ENCODE results near the gene ADGRG4.

The ADGRG4 gene

GRCh38 chrX:136344320-136344719, 43.6 kb downstream of the ADGRG4 start:
- Histone ChIP-seq H3K9me3 (ENCODE audit: control insufficient read depth, low read depth, low read length) (peaks cover 22% of the 10 kb centered on the region), H3K9ac (ENCODE audit: low read length) (no peak overlapping the region)

DNA sequence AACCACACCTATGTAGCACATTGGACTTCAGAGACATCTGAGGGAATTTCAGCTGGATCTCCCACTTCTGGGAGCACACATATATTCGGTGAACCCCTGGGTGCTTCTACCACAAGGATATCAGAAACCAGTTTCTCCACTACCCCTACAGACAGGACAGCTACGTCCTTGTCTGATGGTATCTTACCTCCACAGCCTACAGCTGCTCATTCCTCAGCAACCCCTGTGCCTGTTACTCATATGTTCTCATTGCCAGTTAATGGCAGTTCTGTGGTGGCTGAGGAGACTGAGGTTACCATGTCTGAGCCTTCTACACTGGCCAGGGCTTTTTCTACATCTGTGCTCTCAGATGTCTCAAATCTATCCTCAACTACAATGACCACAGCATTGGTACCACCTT, 45.7 kb downstream of the ADGRG4 start:
- Histone ChIP-seq H3K4me1 (ENCODE audit: control insufficient read depth, low read depth, low read length) (no peaks in the 10 kb centered on the region), H3K4me3 (ENCODE audit: low read length) (no peak overlapping the region), H3K27me3 (ENCODE audit: control insufficient read depth, insufficient read depth, low read length) (no peaks in the 10 kb centered on the region), H3K36me3 (ENCODE audit: control insufficient read depth, low read depth, low read length) (no peaks in the 10 kb centered on the region), H3K27ac (ENCODE audit: low read length) (no peak overlapping the region), H3K9me3 (ENCODE audit: control insufficient read depth, low read depth, low read length) (peaks cover 24% of the 10 kb centered on the region), H3K9ac (ENCODE audit: low read length) (no peak overlapping the region)

More at GRCh38 chrX:136344320-136344719, 43.6 kb downstream of the ADGRG4 start:
- Histone ChIP-seq H3K4me1 (ENCODE audit: control insufficient read depth, low read depth, low read length) (no peaks in the 10 kb centered on the region), H3K27me3 (ENCODE audit: control insufficient read depth, insufficient read depth, low read length) (no peaks in the 10 kb centered on the region), H3K4me3 (ENCODE audit: low read length) (no peak overlapping the region), H3K36me3 (ENCODE audit: control insufficient read depth, low read depth, low read length) (no peaks in the 10 kb centered on the region), H3K27ac (ENCODE audit: low read length) (no peak overlapping the region)

DNA sequence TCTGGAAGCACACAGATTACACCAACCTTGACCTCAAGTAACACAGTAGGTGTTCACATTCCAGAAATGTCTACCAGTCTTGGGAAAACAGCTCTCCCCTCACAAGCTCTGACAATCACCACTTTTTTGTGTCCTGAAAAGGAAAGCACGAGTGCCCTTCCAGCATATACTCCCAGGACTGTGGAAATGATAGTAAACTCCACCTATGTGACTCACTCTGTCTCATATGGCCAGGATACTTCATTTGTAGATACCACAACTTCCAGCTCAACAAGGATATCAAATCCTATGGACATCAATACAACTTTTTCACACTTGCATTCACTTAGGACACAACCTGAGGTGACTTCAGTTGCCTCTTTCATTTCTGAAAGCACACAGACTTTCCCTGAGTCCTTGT, 46.9 kb downstream of the ADGRG4 start:
- H3K4me1 ChIP-seq (ENCODE audit: control insufficient read depth, low read depth, low read length), result no peaks in the 10 kb centered on the region

GRCh38 chrX:136353526-136354093, 52.8 kb downstream of the ADGRG4 start:
- no peaks in the 10 kb centered on the region for H3K4me1 ChIP-seq (ENCODE audit: control insufficient read depth, low read depth, low read length)
- no peaks in the 10 kb centered on the region for H3K36me3 ChIP-seq (ENCODE audit: control insufficient read depth, low read depth, low read length)
- H3K27me3 ChIP-seq (ENCODE audit: control insufficient read depth, insufficient read depth, low read length), result no peaks in the 10 kb centered on the region
- no peak overlapping the region for H3K9ac ChIP-seq (ENCODE audit: low read length)
- peaks cover 5% of the 10 kb centered on the region for H3K9me3 ChIP-seq (ENCODE audit: control insufficient read depth, low read depth, low read length)
- H3K4me3 ChIP-seq (ENCODE audit: low read length), result no peak overlapping the region
- no peak overlapping the region for H3K27ac ChIP-seq (ENCODE audit: low read length)

More for the DNA sequence above, 46.9 kb downstream of the ADGRG4 start:
- H3K9me3 ChIP-seq (ENCODE audit: control insufficient read depth, low read depth, low read length), result peaks cover 19% of the 10 kb centered on the region
- no peak overlapping the region for H3K9ac ChIP-seq (ENCODE audit: low read length)
- no peaks in the 10 kb centered on the region for H3K36me3 ChIP-seq (ENCODE audit: control insufficient read depth, low read depth, low read length)
- no peaks in the 10 kb centered on the region for H3K27me3 ChIP-seq (ENCODE audit: control insufficient read depth, insufficient read depth, low read length)
- no peak overlapping the region for H3K27ac ChIP-seq (ENCODE audit: low read length)
- H3K4me3 ChIP-seq (ENCODE audit: low read length), result no peak overlapping the region

- Histone ChIP-seq H3K27me3 (ENCODE audit: control insufficient read depth, insufficient read depth, low read length) (no peaks in the 10 kb centered on the region), H3K36me3 (ENCODE audit: control insufficient read depth, low read depth, low read length) (no peaks in the 10 kb centered on the region), H3K27ac (ENCODE audit: low read length) (no peak overlapping the region)
Measured at GRCh38 chrX:136354201-136354600, 53.4 kb downstream of the ADGRG4 start.

GRCh38 chrX:136369377-136369776, 68.6 kb downstream of the ADGRG4 start:
- no peaks in the 10 kb centered on the region for H3K27me3 ChIP-seq (ENCODE audit: control insufficient read depth, insufficient read depth, low read length)

More at GRCh38 chrX:136354201-136354600, 53.4 kb downstream of the ADGRG4 start:
- Histone ChIP-seq H3K9ac (ENCODE audit: low read length) (no peak overlapping the region), H3K4me3 (ENCODE audit: low read length) (no peak overlapping the region), H3K9me3 (ENCODE audit: control insufficient read depth, low read depth, low read length) (peaks cover 3% of the 10 kb centered on the region), H3K4me1 (ENCODE audit: control insufficient read depth, low read depth, low read length) (no peaks in the 10 kb centered on the region)

GRCh38 chrX:136376713-136377112, 76.0 kb downstream of the ADGRG4 start:
- Histone ChIP-seq H3K36me3 (ENCODE audit: control insufficient read depth, low read depth, low read length) (no peaks in the 10 kb centered on the region), H3K27ac (ENCODE audit: low read length) (no peak overlapping the region), H3K27me3 (ENCODE audit: control insufficient read depth, insufficient read depth, low read length) (no peaks in the 10 kb centered on the region), H3K4me3 (ENCODE audit: low read length) (no peak overlapping the region), H3K9ac (ENCODE audit: low read length) (no peak overlapping the region), H3K4me1 (ENCODE audit: control insufficient read depth, low read depth, low read length) (no peaks in the 10 kb centered on the region), H3K9me3 (ENCODE audit: control insufficient read depth, low read depth, low read length) (peaks cover 15% of the 10 kb centered on the region)

More at GRCh38 chrX:136369377-136369776, 68.6 kb downstream of the ADGRG4 start:
- Histone ChIP-seq H3K36me3 (ENCODE audit: control insufficient read depth, low read depth, low read length) (no peaks in the 10 kb centered on the region), H3K27ac (ENCODE audit: low read length) (no peak overlapping the region), H3K9ac (ENCODE audit: low read length) (no peak overlapping the region), H3K4me1 (ENCODE audit: control insufficient read depth, low read depth, low read length) (no peaks in the 10 kb centered on the region), H3K4me3 (ENCODE audit: low read length) (no peak overlapping the region), H3K9me3 (ENCODE audit: control insufficient read depth, low read depth, low read length) (peaks cover 11% of the 10 kb centered on the region)

DNA sequence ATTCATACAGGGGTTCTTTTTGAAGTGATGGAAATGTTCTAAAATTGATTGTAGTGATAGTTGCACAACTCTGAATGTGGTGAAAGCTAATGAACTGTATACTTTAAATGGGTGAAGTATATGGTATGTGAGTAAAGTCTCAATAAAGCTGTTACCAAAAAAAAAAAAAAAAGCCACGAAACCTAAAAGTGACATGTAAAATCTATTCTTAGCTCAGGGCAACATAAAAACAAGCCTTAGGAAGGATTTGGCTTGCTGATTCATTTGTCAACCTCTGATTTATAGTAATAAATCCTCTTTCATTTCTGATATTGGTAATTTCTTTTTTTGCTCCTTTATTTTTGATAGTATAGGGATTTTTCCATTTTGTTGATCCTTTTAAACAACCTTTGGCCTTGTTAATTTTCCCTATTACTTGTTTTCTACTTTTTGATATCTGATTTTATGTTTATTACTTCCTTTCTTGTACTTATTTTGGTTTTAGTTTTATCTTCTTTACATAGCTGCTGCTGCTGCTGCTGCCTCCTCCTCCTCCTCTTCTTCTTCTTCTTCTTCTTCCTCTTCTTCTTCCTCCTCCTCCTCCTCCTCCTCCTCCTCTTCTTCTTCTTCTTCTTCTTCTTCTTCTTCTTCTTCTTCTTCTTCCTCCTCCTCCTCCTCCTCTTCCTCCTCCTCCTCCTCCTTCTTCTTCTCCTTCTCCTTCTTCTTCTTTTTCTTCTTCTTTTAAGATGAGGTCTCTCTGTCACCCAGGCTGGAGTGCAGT, 79.4 kb downstream of the ADGRG4 start:
- no peaks in the 10 kb centered on the region for H3K27me3 ChIP-seq (ENCODE audit: control insufficient read depth, insufficient read depth, low read length)
- H3K9me3 ChIP-seq (ENCODE audit: control insufficient read depth, low read depth, low read length), result peaks cover 15% of the 10 kb centered on the region
- H3K36me3 ChIP-seq (ENCODE audit: control insufficient read depth, low read depth, low read length), result no peaks in the 10 kb centered on the region
- no peaks in the 10 kb centered on the region for H3K4me1 ChIP-seq (ENCODE audit: control insufficient read depth, low read depth, low read length)
- no peak overlapping the region for H3K27ac ChIP-seq (ENCODE audit: low read length)
- H3K4me3 ChIP-seq (ENCODE audit: low read length), result no peak overlapping the region
- no peak overlapping the region for H3K9ac ChIP-seq (ENCODE audit: low read length)

DNA sequence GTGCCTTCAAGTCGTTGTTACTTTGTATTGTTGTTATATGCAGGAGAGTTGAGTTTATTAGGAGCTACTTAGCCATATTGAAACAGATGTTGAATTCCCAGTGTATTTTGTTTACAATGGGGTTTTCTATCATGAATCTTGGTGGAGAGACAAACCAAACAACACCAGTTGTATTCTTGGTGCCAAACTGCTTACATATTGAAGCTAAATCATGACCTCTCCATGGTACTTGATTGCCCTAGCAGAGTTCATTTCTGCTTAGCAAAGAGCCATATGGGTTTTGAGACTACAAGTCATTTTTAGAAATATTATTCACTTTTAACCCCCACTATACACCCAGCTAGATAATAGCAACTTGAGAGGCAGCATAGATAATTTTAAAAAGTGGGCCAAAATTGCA, 85.4 kb downstream of the ADGRG4 start:
- Histone ChIP-seq H3K4me1 (ENCODE audit: control insufficient read depth, low read depth, low read length) (no peaks in the 10 kb centered on the region), H3K9ac (ENCODE audit: low read length) (no peak overlapping the region), H3K9me3 (ENCODE audit: control insufficient read depth, low read depth, low read length) (peaks cover 14% of the 10 kb centered on the region), H3K27me3 (ENCODE audit: control insufficient read depth, insufficient read depth, low read length) (no peaks in the 10 kb centered on the region), H3K27ac (ENCODE audit: low read length) (no peak overlapping the region), H3K4me3 (ENCODE audit: low read length) (no peak overlapping the region), H3K36me3 (ENCODE audit: control insufficient read depth, low read depth, low read length) (no peaks in the 10 kb centered on the region)

DNA sequence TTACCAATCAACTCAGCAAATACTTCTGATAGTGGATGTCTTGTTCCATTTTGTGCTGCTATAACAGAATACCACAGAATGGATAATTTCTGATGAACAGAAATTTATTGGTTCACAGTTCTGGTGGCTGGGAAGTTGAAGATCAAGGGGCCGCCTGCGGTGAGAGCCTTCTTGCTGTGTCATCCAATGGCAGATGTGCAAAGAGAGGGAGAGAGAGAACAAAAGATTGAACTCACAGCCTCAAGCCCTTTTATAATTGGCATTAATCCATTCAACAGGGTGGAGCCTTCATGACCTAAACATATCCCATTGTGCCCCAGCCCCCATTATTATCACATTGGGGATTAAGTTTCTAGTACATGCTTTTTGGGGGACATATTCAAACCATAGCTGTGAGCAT, 86.1 kb downstream of the ADGRG4 start:
- peaks cover 14% of the 10 kb centered on the region for H3K9me3 ChIP-seq (ENCODE audit: control insufficient read depth, low read depth, low read length)
- H3K4me3 ChIP-seq (ENCODE audit: low read length), result no peak overlapping the region
- H3K27me3 ChIP-seq (ENCODE audit: control insufficient read depth, insufficient read depth, low read length), result no peaks in the 10 kb centered on the region
- H3K9ac ChIP-seq (ENCODE audit: low read length), result no peak overlapping the region
- H3K27ac ChIP-seq (ENCODE audit: low read length), result no peak overlapping the region
- H3K36me3 ChIP-seq (ENCODE audit: control insufficient read depth, low read depth, low read length), result no peaks in the 10 kb centered on the region
- no peaks in the 10 kb centered on the region for H3K4me1 ChIP-seq (ENCODE audit: control insufficient read depth, low read depth, low read length)

GRCh38 chrX:136387951-136388502, 87.3 kb downstream of the ADGRG4 start:
- Histone ChIP-seq H3K9me3 (ENCODE audit: control insufficient read depth, low read depth, low read length) (peaks cover 14% of the 10 kb centered on the region), H3K9ac (ENCODE audit: low read length) (no peak overlapping the region), H3K27me3 (ENCODE audit: control insufficient read depth, insufficient read depth, low read length) (no peaks in the 10 kb centered on the region), H3K4me1 (ENCODE audit: control insufficient read depth, low read depth, low read length) (no peaks in the 10 kb centered on the region), H3K4me3 (ENCODE audit: low read length) (no peak overlapping the region), H3K27ac (ENCODE audit: low read length) (no peak overlapping the region), H3K36me3 (ENCODE audit: control insufficient read depth, low read depth, low read length) (no peaks in the 10 kb centered on the region)

Data from iPS-18a (cell line).